ENCODE data around the gene HES3.

The HES3 gene

DNA sequence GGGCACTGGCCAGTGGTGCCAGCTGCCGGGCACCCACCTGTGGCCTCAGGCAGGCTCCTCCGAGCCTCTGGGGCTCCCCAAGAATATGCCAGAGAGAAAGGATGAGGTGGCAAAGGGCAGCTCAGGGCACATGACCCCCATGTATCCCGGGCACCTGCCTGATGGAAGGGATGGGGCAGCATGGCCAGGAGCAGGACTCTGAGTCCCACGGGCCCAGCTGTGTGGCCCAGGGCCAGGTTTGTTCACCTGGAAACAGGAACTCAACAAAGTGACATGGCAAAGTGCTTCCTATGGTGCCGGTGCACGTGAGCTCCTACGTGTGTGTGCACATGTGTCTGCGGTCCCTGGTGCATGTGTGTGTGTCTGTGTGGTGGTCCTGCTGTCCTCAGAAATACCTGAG lies 26.4 kb downstream of the HES3 start:
- DNase-seq (ENCODE audit: low read depth), result no peak
- no peak for TF ChIP-seq MYC (IDR thresholded peaks at IDR 0.05; ENCODE audit: low read depth, low read length)
- TF ChIP-seq, protein P1, sequence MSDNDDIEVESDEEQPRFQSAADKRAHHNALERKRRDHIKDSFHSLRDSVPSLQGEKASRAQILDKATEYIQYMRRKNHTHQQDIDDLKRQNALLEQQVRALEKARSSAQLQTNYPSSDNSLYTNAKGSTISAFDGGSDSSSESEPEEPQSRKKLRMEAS (IDR thresholded peaks at IDR 0.05; ENCODE audit: low read depth, low read length), result no peak
- TF ChIP-seq, protein P2, sequence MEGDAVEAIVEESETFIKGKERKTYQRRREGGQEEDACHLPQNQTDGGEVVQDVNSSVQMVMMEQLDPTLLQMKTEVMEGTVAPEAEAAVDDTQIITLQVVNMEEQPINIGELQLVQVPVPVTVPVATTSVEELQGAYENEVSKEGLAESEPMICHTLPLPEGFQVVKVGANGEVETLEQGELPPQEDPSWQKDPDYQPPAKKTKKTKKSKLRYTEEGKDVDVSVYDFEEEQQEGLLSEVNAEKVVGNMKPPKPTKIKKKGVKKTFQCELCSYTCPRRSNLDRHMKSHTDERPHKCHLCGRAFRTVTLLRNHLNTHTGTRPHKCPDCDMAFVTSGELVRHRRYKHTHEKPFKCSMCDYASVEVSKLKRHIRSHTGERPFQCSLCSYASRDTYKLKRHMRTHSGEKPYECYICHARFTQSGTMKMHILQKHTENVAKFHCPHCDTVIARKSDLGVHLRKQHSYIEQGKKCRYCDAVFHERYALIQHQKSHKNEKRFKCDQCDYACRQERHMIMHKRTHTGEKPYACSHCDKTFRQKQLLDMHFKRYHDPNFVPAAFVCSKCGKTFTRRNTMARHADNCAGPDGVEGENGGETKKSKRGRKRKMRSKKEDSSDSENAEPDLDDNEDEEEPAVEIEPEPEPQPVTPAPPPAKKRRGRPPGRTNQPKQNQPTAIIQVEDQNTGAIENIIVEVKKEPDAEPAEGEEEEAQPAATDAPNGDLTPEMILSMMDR (IDR thresholded peaks at IDR 0.05; ENCODE audit: low read depth, low read length), result no peak
- TF ChIP-seq POLR2A (IDR thresholded peaks at IDR 0.05; ENCODE audit: extremely low read depth, insufficient read length), result no peak
- H3K4me3 ChIP-seq (ENCODE audit: low read depth, low read length), result no peak overlapping the region

DNA sequence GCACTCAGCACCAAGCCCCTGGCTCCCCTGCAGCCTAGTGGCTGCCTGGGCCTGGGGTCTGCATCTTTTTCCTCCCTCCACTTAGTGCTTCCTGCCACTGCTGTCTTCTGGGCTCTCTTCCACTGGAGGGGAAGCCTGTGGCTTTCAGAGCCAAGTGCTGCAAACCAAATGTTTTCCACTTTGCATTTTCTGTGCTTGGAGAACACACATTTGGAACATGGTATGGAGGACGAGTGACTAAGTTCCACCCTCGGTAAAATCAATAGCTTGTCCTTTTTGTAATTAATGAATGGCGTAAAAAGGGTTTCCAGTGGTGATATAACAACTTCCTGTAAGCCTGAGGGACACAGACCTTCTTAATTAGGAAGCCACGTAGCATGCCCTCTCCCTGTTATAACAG lies 27.0 kb downstream of the HES3 start:
- H3K4me3 ChIP-seq (ENCODE audit: low read depth, low read length), result no peak overlapping the region
- TF ChIP-seq MYC (IDR thresholded peaks at IDR 0.05; ENCODE audit: low read depth, low read length), result no peak
- TF ChIP-seq, protein P2 (IDR thresholded peaks at IDR 0.05; ENCODE audit: low read depth, low read length), result no peak
- TF ChIP-seq POLR2A (IDR thresholded peaks at IDR 0.05; ENCODE audit: extremely low read depth, insufficient read length), result no peak
- TF ChIP-seq, protein P1 (IDR thresholded peaks at IDR 0.05; ENCODE audit: low read depth, low read length), result no peak
- DNase-seq (ENCODE audit: low read depth), result no peak

DNA sequence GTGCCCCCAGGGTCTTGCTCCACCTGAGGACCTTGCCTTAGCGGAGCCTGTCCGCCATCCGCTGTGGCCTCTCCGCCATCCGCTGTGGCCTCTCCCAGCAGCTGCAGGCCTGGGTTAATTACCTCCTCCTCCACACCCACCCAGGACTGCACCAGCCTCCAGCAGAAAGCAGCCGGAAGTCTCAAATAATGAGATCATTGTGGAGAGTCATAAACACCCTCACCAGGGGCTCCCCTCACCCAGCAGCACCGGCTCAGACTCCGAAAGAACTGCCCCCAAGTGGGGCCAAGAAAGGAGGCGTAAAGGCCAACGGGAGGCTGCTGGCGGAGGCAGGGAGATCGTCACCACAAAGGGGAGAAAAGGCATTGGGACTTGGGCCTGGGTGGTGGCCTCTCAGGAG lies 27.6 kb downstream of the HES3 start:
- TF ChIP-seq MYC (IDR thresholded peaks at IDR 0.05; ENCODE audit: low read depth, low read length), result no peak
- TF ChIP-seq, protein P1 (IDR thresholded peaks at IDR 0.05; ENCODE audit: low read depth, low read length), result no peak
- TF ChIP-seq, protein P2 (IDR thresholded peaks at IDR 0.05; ENCODE audit: low read depth, low read length), result no peak
- no peak for TF ChIP-seq POLR2A (IDR thresholded peaks at IDR 0.05; ENCODE audit: extremely low read depth, insufficient read length)
- no peak for DNase-seq (ENCODE audit: low read depth)
- no peak overlapping the region for H3K4me3 ChIP-seq (ENCODE audit: low read depth, low read length)

DNA sequence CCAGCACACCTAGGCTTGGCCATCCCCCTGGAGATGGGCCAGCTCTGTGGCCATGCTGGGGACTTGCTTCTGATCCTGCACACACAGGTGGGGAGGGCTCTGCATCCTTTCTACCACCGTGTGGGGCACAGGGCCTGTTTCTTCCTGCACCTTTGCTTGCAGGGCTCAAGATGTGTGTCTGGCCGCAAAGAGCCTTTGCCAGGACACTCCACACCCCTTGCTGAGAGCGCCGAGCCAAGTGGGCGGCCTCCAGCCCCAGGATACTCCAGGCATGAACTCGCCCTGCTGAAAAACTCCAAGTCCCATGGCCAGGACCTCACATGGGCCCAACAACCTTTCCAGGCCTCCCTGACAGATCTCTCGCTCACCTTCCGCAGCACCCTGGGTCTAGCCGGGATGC lies 28.5 kb downstream of the HES3 start:
- no peak overlapping the region for H3K4me3 ChIP-seq (ENCODE audit: low read depth, low read length)
- TF ChIP-seq MYC (IDR thresholded peaks at IDR 0.05; ENCODE audit: low read depth, low read length), result no peak
- TF ChIP-seq, protein P2 (IDR thresholded peaks at IDR 0.05; ENCODE audit: low read depth, low read length), result no peak
- TF ChIP-seq, protein P1 (IDR thresholded peaks at IDR 0.05; ENCODE audit: low read depth, low read length), result no peak
- DNase-seq (ENCODE audit: low read depth), result no peak

DNA sequence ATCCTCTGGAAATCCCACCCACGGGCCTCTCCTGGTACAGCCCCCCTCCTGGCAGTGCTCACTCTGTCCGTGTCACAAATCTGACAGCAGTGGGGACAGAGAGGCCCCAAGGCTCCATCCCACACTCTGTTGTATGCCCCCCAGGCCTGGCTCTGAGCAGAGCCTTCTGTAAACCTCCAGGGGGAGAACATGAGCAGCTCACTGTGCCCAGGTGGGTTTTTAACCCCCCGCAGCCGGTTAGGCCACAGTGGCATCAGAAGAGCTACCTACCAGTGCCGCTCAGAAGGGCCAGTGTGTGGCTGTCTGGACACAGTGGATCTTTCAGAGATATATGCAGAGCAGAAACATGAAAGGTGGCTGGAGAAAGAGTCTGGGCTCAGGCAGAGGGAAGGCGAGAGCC lies 28.9 kb downstream of the HES3 start:
- TF ChIP-seq, protein P2 (IDR thresholded peaks at IDR 0.05; ENCODE audit: low read depth, low read length), result no peak
- TF ChIP-seq MYC (IDR thresholded peaks at IDR 0.05; ENCODE audit: low read depth, low read length) (no peak), POLR2A (IDR thresholded peaks at IDR 0.05; ENCODE audit: extremely low read depth, insufficient read length) (no peak)
- TF ChIP-seq, protein P1 (IDR thresholded peaks at IDR 0.05; ENCODE audit: low read depth, low read length), result no peak
- H3K4me3 ChIP-seq (ENCODE audit: low read depth, low read length), result no peak overlapping the region
- DNase-seq (ENCODE audit: low read depth), result no peak
